Measurements from ENCODE around the gene ATP5MC2.
"Not testable (repeated sequence)": the region's sequence is repeated elsewhere in the genome, so short reads cannot be mapped to it uniquely, and the experiment has no call there.

ATP5MC2 gene

GRCh38 chr12:53694756-53695151 lies 18.9 kb upstream of the ATP5MC2 start:
- DNase-seq (ENCODE audit: low spot score) = peak; percentile 65

GRCh38 chr12:53688134-53688533 lies 12.3 kb upstream of the ATP5MC2 start:
- no peak for DNase-seq (ENCODE audit: low spot score)

- DNase-seq (ENCODE audit: low spot score) = no peak
Observed at GRCh38 chr12:53686436-53686835, 10.6 kb upstream of the ATP5MC2 start.

- no peak for DNase-seq (ENCODE audit: low spot score)
Observed at GRCh38 chr12:53684654-53685220, 8.9 kb upstream of the ATP5MC2 start.

- DNase-seq (ENCODE audit: low spot score) = no peak
Observed at GRCh38 chr12:53683983-53684382, 8.1 kb upstream of the ATP5MC2 start.

- no peak for DNase-seq (ENCODE audit: low spot score)
Observed at GRCh38 chr12:53683494-53683893, 7.6 kb upstream of the ATP5MC2 start.

GRCh38 chr12:53680061-53680460 lies 4.2 kb upstream of the ATP5MC2 start:
- not testable (repeated sequence) for DNase-seq (ENCODE audit: low spot score)

- no peak for DNase-seq (ENCODE audit: low spot score)
Observed at GRCh38 chr12:53677800-53678148, 1.9 kb upstream of the ATP5MC2 start.

GRCh38 chr12:53677016-53677799 lies 1.3 kb upstream of the ATP5MC2 start:
- DNase-seq (ENCODE audit: low spot score) = peak; percentile 87

- DNase-seq (ENCODE audit: low spot score) = peak; percentile 86
Observed at GRCh38 chr12:53676656-53677015, 753 bp upstream of the ATP5MC2 start.

- no peak for DNase-seq (ENCODE audit: low spot score)
Observed at GRCh38 chr12:53674977-53675700, 744 bp downstream of the ATP5MC2 start.

GRCh38 chr12:53670971-53671370 lies 4.9 kb downstream of the ATP5MC2 start:
- DNase-seq (ENCODE audit: low spot score) = no peak

GRCh38 chr12:53670308-53670707 lies 5.6 kb downstream of the ATP5MC2 start:
- no peak for DNase-seq (ENCODE audit: low spot score)

GRCh38 chr12:53667080-53667479 lies 8.8 kb downstream of the ATP5MC2 start:
- no peak for DNase-seq (ENCODE audit: low spot score)

- DNase-seq (ENCODE audit: low spot score) = no peak
Observed at GRCh38 chr12:53664936-53665335, 10.9 kb downstream of the ATP5MC2 start.

GRCh38 chr12:53664191-53664590 lies 11.7 kb downstream of the ATP5MC2 start:
- no peak for DNase-seq (ENCODE audit: low spot score)

GRCh38 chr12:53660041-53660440 lies 15.8 kb downstream of the ATP5MC2 start:
- DNase-seq (ENCODE audit: low spot score) = no peak

GRCh38 chr12:53659571-53659981 lies 16.3 kb downstream of the ATP5MC2 start:
- no peak for DNase-seq (ENCODE audit: low spot score)

- peak; percentile 66 for DNase-seq (ENCODE audit: low spot score)
Observed at GRCh38 chr12:53659011-53659551, 16.8 kb downstream of the ATP5MC2 start.

GRCh38 chr12:53657041-53657440 lies 18.8 kb downstream of the ATP5MC2 start:
- no peak for DNase-seq (ENCODE audit: low spot score)

GRCh38 chr12:53653595-53653994 lies 22.3 kb downstream of the ATP5MC2 start:
- no peak for DNase-seq (ENCODE audit: low spot score)

- no peak for DNase-seq (ENCODE audit: low spot score)
Observed at GRCh38 chr12:53652366-53652765, 23.5 kb downstream of the ATP5MC2 start.

- DNase-seq (ENCODE audit: low spot score) = no peak
Observed at GRCh38 chr12:53651737-53652136, 24.1 kb downstream of the ATP5MC2 start.

Data from ecto neural progenitor cell (in vitro differentiated cells).